GM18517 (cell line): Measurements from ENCODE around the gene FMN1.
"Not testable (repeated sequence)": the region's sequence is repeated elsewhere in the genome, so short reads cannot be mapped to it uniquely, and the experiment has no call there.

ENCODE experiments used
- ATAC-seq: cut with Tn5 transposase; IDR thresholded peaks from one replicate; pipeline ENCODE4 v1.9.1; 2021; ENCODE audit warnings: mild to moderate bottlenecking, moderate library complexity; ENCODE audit not compliant: unreplicated experiment

FMN1 gene

DNA sequence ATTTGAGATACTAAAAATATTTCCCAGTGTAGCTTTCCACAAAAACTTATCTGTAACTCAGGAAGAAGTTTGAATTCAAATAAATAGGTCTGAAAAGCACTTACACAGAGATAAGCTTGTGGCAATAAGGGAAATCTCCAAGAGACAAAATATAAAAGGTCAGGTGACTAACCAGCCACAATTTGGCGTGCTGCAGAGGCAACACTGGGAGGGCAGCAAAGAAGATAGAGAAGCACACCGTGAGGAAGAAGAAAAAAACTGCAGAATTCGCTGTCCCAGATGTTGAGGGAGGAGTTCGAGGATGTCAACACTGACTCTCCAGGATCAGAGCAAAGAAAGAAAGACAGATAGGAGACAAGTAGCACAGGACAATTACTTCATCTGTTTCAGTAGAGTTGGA lies 204.4 kb downstream of the FMN1 start:
- no peak for ATAC-seq

GRCh38 chr15:32987067-32987466 lies 207.4 kb downstream of the FMN1 start:
- no peak for ATAC-seq

- no peak for ATAC-seq
These were observed 208.4 kb downstream of the FMN1 start for GRCh38 chr15:32986147-32986546.

DNA sequence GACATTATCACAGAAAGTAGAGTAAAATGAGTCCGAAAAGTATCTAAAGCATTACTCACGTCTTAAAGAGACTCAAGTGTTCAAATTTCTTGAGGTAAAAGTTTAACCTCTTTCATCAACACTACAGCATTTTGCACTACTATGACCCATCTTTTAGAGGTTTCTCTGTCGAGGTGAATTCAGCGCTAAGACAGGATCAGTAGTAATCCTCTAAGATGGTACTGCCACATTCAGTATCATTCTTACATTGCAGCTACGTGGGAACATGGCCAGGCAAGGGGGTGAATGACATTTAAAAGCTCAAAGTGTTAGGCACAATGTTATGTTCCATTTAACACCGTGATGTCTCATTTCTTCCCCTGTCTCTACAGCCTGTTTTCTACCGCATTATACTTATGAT lies 210.8 kb downstream of the FMN1 start:
- no peak for ATAC-seq

DNA sequence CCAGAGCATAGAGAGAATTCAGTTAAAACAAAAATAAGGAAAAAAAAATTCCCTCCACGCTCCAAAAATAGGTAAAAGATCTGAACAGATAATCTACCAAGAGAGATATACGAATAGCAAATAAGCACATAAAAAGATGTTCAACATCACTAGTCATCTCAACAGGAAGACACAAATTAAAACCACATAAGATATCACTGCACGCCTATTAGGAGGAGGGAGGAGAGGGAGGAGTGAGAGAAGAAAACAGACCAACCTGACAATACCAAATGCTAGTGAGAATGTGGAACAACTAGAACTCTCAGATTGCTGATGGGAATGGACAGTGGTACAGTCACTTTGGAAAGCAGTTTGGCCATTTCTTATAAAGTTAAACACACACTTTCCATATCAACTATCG lies 212.5 kb downstream of the FMN1 start:
- no peak for ATAC-seq

DNA sequence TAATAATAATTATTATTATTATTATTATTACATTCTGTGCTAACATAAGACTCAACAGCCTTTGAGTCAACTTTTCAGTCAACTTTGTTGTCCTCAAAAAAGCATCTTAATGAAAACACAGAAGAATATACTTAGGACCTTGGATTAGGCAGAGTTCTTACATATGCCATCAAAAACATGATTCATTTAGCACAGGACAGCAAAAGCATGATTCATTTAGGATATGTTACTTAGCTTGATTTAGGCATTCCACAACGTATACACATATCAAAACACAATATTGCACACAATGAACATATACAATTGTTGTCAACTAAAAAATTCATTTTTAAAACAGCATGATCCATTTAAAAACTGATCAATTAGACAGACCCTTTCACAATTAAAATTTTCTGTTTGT lies 213.0 kb downstream of the FMN1 start:
- no peak for ATAC-seq

- ATAC-seq, result no peak
These were observed 214.8 kb downstream of the FMN1 start for GRCh38 chr15:32979710-32980109.

DNA sequence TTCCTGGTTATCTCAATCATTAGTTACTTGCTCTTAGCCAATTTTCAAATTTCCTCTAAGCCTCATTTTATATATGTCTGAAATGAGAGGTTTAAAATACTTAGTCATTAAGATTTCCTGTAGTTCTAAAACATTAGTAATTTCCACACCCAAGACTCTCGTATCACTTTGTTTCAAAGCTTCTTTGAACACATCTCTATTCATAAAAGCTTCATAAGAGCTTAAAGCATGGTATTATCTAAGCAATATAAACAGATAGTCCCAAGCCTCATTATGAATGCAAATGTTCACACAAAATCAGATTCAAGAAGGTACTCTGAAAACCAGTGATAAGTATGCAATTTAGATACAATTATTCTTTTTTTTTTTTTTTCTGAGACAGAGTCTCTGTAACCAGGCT lies 217.0 kb downstream of the FMN1 start:
- no peak for ATAC-seq

- no peak for ATAC-seq
These were observed 219.8 kb downstream of the FMN1 start for GRCh38 chr15:32974691-32975090.

- ATAC-seq, result no peak
These were observed 221.8 kb downstream of the FMN1 start for GRCh38 chr15:32972686-32973085.

DNA sequence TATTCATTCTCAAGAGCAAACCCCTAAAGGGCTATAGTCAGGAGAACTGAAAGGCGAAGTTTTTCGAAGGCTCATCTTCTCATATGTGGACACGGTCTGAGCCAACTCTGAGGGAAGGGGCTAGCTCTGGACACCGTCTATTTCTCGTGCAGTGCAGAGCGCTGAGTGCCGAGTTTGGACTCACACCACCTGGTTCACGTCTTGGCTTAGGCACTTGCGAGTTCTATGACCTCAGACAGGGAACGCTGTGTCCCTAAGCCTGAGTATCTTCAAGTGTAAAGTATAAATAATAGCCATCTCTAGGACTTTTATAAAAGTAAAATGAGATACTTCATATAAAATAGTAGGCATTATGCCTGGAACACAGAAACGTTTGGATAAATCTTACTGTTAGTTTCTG lies 223.7 kb downstream of the FMN1 start:
- no peak for ATAC-seq

- no peak for ATAC-seq
These were observed 227.0 kb downstream of the FMN1 start for GRCh38 chr15:32967521-32967920.

DNA sequence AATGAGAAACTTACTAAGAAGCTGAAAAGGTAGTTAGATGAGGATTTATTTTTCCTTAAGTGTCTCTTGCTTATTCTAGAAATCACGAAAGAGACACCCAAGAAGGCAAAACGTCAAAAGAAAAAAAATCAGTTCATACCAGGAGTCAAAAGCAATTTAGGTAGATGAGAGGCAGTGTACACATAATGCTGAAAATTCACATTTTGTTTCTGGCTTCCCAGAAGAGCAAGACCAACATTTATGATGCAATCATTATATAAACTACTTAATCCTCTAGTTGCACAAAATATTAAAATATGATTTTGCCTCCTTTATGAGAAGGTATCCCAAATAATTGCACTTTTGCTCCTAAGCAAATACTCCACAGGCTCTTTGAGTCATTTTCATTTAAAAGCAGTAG lies 228.0 kb downstream of the FMN1 start:
- ATAC-seq, result no peak

DNA sequence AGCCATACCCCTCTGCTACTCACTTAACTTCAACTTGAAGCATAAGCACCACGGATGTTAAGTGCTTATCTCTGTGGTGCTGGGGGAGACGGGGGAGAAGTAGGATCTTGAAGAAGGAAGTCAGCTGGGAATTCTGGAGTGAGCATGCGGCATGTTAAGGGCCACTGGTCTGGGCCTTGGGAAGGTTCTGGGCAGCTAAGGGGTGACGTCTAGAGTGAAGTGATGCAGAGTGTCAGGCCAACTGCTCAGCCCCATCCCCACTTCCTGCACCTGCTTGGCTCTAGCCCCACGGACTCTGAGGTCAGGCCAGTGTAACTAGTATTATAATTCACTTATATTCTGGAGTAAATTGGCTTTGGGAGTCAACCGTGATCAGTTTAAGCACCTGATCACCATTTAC lies 228.6 kb downstream of the FMN1 start:
- no peak for ATAC-seq

DNA sequence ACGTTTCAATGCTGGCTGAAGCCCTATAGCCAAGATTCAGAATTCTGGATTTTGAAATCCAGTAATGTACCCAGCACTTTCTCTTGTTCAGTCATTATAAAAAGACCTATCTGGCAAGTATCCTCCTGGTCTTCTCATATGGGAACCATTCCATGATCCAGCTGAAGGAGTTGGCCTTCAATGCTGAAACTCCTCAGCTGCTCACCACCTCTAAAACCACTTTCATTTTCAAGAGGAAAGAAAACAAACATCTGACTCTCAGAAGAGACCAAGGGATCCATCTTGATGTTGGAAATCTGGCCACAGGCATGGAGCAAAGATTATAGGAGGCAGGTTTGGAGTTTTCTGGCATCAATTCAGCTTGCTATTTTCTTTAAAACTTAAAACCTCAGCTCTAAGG lies 235.4 kb downstream of the FMN1 start:
- no peak for ATAC-seq

GRCh38 chr15:32957219-32957618 lies 237.3 kb downstream of the FMN1 start:
- ATAC-seq, result no peak

DNA sequence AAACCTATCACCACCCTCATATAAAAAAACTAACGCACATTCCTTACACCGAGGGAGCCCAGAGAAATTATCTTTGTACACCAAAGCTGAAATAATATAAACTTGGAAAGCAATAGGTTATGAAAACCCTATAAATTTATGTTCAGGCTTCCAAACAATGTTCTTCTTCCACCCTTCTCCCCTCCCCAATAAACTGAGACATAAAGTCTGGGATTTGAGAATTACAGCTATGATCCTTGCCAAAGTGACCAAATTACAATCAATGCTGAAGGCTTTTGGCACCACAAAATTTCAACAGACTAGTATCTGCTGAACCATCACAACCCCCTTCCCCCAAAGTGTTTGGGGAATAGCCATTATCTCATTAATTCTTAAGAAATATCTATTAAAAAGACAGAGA lies 237.8 kb downstream of the FMN1 start:
- ATAC-seq, result no peak

- ATAC-seq, result no peak
These were observed 238.5 kb downstream of the FMN1 start for GRCh38 chr15:32956006-32956405.

GRCh38 chr15:32953533-32953910 lies 241.0 kb downstream of the FMN1 start:
- no peak for ATAC-seq

DNA sequence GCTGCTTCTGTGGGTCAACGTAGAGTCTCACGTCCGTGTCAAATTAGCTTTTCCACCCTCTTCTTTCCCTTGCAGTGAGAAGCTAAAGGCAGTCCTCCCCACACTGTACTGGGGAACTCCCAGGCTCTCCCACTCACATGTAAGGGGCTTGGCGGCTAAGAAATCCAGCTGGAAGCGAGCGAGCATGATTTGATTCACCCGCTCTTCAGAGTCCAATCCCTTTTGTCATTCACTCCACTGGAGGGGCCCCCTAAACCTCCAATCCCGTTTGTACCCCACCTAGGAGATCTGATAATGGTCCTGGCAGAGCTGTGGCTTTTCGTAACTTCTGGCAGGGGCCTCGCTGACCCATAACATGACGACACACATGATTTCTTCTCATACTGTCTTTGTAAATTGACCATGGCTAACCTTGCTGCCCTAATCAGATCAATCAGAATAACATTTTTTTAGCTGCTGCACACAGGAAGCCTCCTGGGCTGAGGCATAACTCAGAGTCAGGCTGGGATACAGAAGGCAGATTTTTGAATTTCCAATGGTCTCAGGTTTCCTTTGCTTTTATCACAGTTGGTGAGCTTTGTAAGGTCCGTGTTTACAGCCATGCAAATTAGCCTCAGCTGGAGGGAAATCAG lies 241.5 kb downstream of the FMN1 start:
- no peak for ATAC-seq

DNA sequence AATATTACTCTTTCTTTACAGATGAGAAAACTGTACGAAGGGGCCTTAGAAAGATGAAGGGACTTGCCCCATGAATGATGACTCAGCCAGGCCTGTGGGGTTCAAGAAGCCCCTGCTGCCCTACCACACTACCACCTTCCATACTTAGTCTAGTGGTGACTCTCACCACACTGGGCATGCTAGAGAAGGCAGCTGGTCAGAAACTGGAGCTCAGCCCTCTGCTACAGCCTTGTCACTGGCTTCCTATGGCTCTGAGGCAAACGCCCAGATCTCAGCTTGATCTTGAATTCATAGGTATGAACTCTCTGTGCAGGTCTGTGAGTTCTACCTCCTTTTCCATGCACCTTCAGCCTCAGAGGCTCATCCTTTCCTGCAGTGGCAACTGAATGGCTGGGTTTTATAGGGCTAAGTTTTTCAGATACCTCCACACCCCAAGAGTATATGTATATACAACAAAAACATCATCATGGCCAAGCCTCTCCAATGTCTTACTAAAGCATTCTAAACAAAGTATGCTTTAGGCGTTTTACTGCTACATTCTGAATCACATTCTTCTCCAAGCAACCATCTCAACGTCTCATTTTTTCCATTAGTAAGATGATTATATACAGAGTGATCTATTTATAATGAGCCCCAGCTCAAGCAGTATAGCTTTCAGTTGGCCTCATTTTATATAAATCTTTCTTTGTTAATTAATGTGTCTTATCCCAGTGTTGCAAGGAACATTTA lies 242.6 kb downstream of the FMN1 start:
- ATAC-seq, result no peak

DNA sequence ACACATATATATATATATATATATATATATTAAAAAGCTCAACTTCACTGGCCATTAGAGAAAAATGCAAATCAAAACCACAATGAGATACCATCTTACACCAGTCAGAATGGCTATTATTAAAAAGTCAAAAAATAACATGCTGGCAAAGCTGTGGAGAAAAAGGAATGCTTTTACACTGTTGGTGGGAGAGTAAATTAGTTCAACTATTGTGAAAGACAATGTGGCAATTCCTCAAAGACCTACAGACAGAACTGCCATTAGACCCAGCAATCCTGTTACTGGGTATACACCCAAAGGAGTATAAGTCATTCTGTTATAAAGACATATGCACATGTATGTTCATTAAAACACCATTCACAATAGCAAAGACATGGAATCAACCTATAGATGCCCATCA lies 244.5 kb downstream of the FMN1 start:
- ATAC-seq, result not testable (repeated sequence)

GRCh38 chr15:32946210-32946609 lies 248.3 kb downstream of the FMN1 start:
- ATAC-seq, result no peak
